HL-60 (cell line): ENCODE measurements around the gene ZBTB7B.
A peak's percentile ranks its signal among the peaks of the same experiment; 100 is the strongest.
"Not testable (repeated sequence)": the region's sequence is repeated elsewhere in the genome, so short reads cannot be mapped to it uniquely, and the experiment has no call there.

Source experiments
- DNase-seq, 2 experiments: peaks; one replicate each; pipeline ENCODE4 v3.0.0-alpha.2; 2010 to 2020; ENCODE audit warnings: low read depth in 1 of 2, low spot score in 1 of 2
- H3K27ac ChIP-seq: fragments of 250-450 bp; sonication (Bioruptor Pico); replicated peaks from 2 replicates; pipeline ENCODE4 v1.5.1; 2020; ENCODE audit warnings: mild to moderate bottlenecking, moderate library complexity
- H3K27me3 ChIP-seq: fragments of 250-450 bp; sonication (Bioruptor Pico); 2 replicates; pipeline ENCODE4 v1.5.1; 2021; ENCODE audit warnings: mild to moderate bottlenecking, moderate library complexity; ENCODE audit not compliant: insufficient read depth, poor library complexity, severe bottlenecking
- H3K4me3 ChIP-seq: replicated peaks from 2 replicates; pipeline ENCODE4 v1.5.1; 2011; ENCODE audit warnings: mild to moderate bottlenecking, control low read depth, low read length; ENCODE audit not compliant: insufficient read depth
- GABPA ChIP-seq: IDR thresholded peaks from 2 replicates; pipeline ENCODE4 v1.6.1; 2012; ENCODE audit warnings: low read depth
- POLR2AphosphoS5 ChIP-seq: IDR thresholded peaks from 2 replicates; pipeline ENCODE4 v1.6.1; 2012; ENCODE audit warnings: low read depth
- SPI1 ChIP-seq: IDR thresholded peaks from 2 replicates; pipeline ENCODE4 v1.6.1; 2012; ENCODE audit warnings: low read depth, mild to moderate bottlenecking, borderline replicate concordance
- TF ChIP-seq, protein P1 (sequence below): IDR thresholded peaks from one replicate; pipeline ENCODE4 v1.5.1; 2011; ENCODE audit warnings: low read length, control low read depth, inconsistent platforms; ENCODE audit not compliant: insufficient read depth
- TF ChIP-seq, protein P2 (sequence below): IDR thresholded peaks from 2 replicates; pipeline ENCODE4 v1.6.1; 2012; ENCODE audit warnings: low read depth; ENCODE audit not compliant: insufficient replicate concordance

Gene ZBTB7B

DNA sequence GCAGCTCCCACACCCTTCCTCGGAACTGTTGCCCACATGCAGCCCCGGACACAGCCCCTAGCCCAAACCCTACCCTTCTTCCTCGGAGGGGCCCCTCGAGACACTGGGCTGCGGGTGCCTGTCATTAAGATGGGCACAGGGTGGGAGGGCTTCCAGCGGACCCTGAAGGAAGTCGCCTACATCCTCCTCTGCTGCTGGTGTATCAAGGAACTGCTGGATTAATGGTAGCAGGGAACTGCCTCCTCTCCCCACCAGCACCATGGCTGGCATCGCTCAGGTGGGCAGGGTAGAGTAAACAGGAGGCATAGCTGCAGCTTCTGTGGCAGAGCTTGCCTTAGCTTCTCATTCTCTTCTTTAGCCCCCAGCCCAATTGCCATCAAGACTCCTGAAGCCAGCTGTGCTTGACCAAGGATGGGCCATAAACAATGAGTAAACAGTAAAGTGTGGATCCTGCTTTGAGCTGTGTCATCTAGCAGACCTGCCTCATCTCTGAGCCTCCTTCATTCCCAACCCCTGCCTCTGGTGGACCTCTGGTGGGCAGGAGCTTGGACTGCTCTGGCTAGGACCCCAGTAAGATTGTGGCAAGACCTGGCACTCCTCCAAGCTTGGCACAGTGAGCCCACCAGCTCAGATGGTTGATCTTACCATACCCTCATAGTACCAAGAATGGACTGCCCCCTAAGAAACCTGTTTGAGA lies 8.9 kb upstream of the ZBTB7B start, which contains the start of gene LENEP:
LENEP (plus strand) TSS at position 15 of the 697 bp plus-strand sequence; CDS start at position 37, 22 bp downstream.
- DNase-seq: no peak
- H3K27ac ChIP-seq: no peak within 1 kb of the TSS; the same call in 1 of the 2 replicates
- no peak for TF ChIP-seq SPI1
- no peak for TF ChIP-seq POLR2AphosphoS5
- TF ChIP-seq, protein P1, sequence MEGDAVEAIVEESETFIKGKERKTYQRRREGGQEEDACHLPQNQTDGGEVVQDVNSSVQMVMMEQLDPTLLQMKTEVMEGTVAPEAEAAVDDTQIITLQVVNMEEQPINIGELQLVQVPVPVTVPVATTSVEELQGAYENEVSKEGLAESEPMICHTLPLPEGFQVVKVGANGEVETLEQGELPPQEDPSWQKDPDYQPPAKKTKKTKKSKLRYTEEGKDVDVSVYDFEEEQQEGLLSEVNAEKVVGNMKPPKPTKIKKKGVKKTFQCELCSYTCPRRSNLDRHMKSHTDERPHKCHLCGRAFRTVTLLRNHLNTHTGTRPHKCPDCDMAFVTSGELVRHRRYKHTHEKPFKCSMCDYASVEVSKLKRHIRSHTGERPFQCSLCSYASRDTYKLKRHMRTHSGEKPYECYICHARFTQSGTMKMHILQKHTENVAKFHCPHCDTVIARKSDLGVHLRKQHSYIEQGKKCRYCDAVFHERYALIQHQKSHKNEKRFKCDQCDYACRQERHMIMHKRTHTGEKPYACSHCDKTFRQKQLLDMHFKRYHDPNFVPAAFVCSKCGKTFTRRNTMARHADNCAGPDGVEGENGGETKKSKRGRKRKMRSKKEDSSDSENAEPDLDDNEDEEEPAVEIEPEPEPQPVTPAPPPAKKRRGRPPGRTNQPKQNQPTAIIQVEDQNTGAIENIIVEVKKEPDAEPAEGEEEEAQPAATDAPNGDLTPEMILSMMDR: no peak
- TF ChIP-seq, protein P2, sequence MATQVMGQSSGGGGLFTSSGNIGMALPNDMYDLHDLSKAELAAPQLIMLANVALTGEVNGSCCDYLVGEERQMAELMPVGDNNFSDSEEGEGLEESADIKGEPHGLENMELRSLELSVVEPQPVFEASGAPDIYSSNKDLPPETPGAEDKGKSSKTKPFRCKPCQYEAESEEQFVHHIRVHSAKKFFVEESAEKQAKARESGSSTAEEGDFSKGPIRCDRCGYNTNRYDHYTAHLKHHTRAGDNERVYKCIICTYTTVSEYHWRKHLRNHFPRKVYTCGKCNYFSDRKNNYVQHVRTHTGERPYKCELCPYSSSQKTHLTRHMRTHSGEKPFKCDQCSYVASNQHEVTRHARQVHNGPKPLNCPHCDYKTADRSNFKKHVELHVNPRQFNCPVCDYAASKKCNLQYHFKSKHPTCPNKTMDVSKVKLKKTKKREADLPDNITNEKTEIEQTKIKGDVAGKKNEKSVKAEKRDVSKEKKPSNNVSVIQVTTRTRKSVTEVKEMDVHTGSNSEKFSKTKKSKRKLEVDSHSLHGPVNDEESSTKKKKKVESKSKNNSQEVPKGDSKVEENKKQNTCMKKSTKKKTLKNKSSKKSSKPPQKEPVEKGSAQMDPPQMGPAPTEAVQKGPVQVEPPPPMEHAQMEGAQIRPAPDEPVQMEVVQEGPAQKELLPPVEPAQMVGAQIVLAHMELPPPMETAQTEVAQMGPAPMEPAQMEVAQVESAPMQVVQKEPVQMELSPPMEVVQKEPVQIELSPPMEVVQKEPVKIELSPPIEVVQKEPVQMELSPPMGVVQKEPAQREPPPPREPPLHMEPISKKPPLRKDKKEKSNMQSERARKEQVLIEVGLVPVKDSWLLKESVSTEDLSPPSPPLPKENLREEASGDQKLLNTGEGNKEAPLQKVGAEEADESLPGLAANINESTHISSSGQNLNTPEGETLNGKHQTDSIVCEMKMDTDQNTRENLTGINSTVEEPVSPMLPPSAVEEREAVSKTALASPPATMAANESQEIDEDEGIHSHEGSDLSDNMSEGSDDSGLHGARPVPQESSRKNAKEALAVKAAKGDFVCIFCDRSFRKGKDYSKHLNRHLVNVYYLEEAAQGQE: no peak
- TF ChIP-seq GABPA: no peak
- no peaks in the 10 kb centered on the region for H3K27me3 ChIP-seq
- no peak within 1 kb of the TSS for H3K4me3 ChIP-seq

DNA sequence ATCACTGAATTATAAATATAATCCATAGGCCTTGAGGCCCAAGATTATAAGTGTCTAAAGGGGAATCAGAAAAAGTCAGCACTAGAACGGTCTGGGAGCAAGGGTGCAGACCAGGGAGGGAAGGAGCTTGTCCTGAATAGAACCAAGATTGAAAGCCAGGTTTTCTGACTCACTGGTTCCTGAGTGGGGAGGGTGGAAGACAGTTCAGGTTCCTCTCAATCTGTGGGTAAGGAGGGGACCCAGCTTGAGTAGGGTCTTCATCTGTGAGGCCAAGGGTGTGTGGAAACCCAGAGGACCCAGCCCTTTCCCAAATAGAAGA lies 8.4 kb upstream of the ZBTB7B start:
- no peaks in the 10 kb centered on the region for H3K27me3 ChIP-seq
- TF ChIP-seq SPI1 (no peak), GABPA (no peak), POLR2AphosphoS5 (no peak)
- H3K4me3 ChIP-seq: no peak overlapping the region
- DNase-seq: no peak
- H3K27ac ChIP-seq: no peak overlapping the region

DNA sequence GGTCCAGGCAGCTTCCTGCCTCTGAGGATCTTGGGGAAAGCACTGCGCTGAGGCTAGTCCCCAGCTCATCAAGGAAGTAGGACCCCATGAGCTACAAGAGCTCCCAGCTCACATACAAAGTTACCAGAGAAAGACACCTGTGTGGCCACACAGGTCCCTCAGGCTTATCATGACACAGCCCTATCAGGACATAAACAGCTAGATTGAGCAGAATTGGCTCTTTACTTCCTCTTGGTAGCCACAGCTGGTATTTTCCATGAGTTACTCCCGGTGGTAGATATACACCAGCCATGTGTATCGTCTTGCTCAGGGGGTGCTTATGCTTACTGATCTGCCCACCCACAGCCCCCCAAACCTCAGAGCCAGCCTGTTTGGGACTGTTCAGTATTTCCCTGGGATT lies 8.0 kb upstream of the ZBTB7B start:
- H3K27ac ChIP-seq: no peak overlapping the region; the same call in 1 of the 2 replicates
- H3K27me3 ChIP-seq: no peaks in the 10 kb centered on the region
- H3K4me3 ChIP-seq: no peak overlapping the region
- TF ChIP-seq SPI1 (no peak), POLR2AphosphoS5 (no peak), GABPA (no peak)
- TF ChIP-seq, protein P2: no peak
- TF ChIP-seq, protein P1: no peak
- no peak for DNase-seq

DNA sequence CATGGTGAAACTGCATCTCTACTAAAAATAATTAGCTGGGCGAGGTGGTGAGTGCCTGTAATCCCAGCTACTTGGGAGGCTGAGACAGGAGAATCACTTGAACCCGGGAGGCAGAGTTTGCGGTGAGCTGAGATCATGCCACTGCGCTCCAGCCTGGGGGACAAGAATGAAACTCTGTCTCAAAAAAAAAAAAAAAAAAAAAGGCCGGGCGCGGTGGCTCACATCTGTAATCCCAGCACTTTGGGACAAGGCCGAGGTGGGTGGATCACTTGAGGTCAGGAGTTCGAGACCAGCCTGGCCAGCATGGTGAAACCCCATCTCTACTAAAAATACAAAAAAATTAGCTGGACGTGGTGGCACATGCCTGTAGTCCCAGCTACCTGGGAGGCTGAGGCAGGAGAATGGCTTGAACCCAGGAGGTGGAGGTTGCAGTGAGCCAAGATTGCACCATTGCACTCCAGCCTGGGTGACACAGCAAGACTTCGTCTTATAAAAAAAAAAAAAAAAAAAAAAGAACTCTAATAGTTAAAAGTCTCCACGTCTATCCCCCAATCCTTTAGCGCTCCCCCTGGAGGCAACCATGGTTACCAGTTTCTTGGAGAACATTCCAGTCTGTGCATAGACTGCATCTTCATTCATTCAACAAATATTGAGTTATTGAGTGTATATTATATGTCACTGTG lies 7.2 kb upstream of the ZBTB7B start:
- TF ChIP-seq, protein P1: peak; percentile 26
- not testable (repeated sequence) for H3K4me3 ChIP-seq, H3K27me3 ChIP-seq
- DNase-seq: peak in 1 of 2 experiments; percentile 50
- peak overlapping the region; percentile 9; the same call in 1 of the 2 replicates for H3K27ac ChIP-seq
